ENCODE measurements around the gene CYP2J2. TPM values are rescaled to one million over a fixed set of nuclear protein-coding genes. Genes with fewer than 3 reads are reported as not detected.

The CYP2J2 gene
- total and polyA plus RNA-seq, 2 donors (not counting 1 experiment from before 2014, with no cell fraction given): 0.34 to 0.91 TPM

Small RNA genes within 50 kb of the gene (small RNA-seq; reads per million reads assigned to genes)
- not detected for gene RN7SL475P (ENCODE audit: insufficient read length, low read depth, low replicate concordance)

Other genes with a start within 250 kb of the CYP2J2 start
- gene HOOK1, start 111.8 kb downstream of the CYP2J2 start, total RNA-seq: 12.0 and 12.6 TPM in 2 replicates
- gene HOOK1, start 111.8 kb downstream of the CYP2J2 start, polyA plus RNA-seq: 2.0 and 4.3 TPM in 2 replicates
- not detected in 2 replicates for gene C1orf87, start 147.0 kb upstream of the CYP2J2 start, total RNA-seq
- not detected in 2 replicates for gene C1orf87, start 147.0 kb upstream of the CYP2J2 start, polyA plus RNA-seq